K562 (cell line): ENCODE measurements around the gene ELOVL1.

ENCODE experiments used
- ATF2 ChIP-seq: sonication (generic); formaldehyde crosslinking; IDR thresholded peaks from 2 replicates; pipeline ENCODE4 v1.8.1; 2022; ENCODE audit warnings: missing genetic modification reagents
- BDP1 ChIP-seq: IDR thresholded peaks from 3 replicates; pipeline ENCODE4 v1.6.1; 2011; ENCODE audit not compliant: insufficient read length, insufficient read depth
- GTF3C2 ChIP-seq: IDR thresholded peaks from 3 replicates; pipeline ENCODE4 v1.6.1; 2011; ENCODE audit warnings: borderline replicate concordance, mild to moderate bottlenecking, moderate library complexity; ENCODE audit not compliant: insufficient read length; ENCODE audit errors: extremely low read depth
- LEF1 ChIP-seq: fragments of 450-650 bp; IDR thresholded peaks from 2 replicates; pipeline ENCODE4 v1.6.1; 2016; ENCODE audit warnings: mild to moderate bottlenecking
- MAFG ChIP-seq: fragments of 450-650 bp; conservative IDR thresholded peaks from 2 replicates; pipeline ENCODE4 v1.6.1; 2016; ENCODE audit warnings: missing genetic modification characterization, missing compliant biosample characterization
- POLR2A ChIP-seq: fragments of 450-650 bp; conservative IDR thresholded peaks from 2 replicates; pipeline ENCODE4 v1.6.1; 2016
- POLR2AphosphoS2 ChIP-seq: IDR thresholded peaks from 2 replicates; pipeline ENCODE4 v1.6.1; 2012; ENCODE audit warnings: low read length, improper control_type of control experiment
- POLR2AphosphoS5 ChIP-seq: IDR thresholded peaks from 2 replicates; pipeline ENCODE4 v1.6.1; 2011; ENCODE audit warnings: mild to moderate bottlenecking, low read depth, low read length, moderate library complexity; ENCODE audit not compliant: control insufficient read depth, insufficient read depth
- PPARD ChIP-seq: fragments of 250-450 bp; sonication (Bioruptor Pico); IDR thresholded peaks from 2 replicates; pipeline ENCODE4 v1.8.0; 2022; ENCODE audit warnings: inconsistent platforms, mild to moderate bottlenecking, moderate library complexity
- RNF2 ChIP-seq: sonication (generic); IDR thresholded peaks from 2 replicates; pipeline ENCODE4 v1.6.1; 2016
- TAF1 ChIP-seq: IDR thresholded peaks from 2 replicates; pipeline ENCODE4 v1.6.1; 2011; ENCODE audit warnings: mild to moderate bottlenecking, low read length, moderate library complexity; ENCODE audit not compliant: insufficient read depth, control insufficient read depth, severe bottlenecking; ENCODE audit errors: extremely low read depth
- TAF15 ChIP-seq: fragments of 200-400 bp; formaldehyde crosslinking; IDR thresholded peaks from 2 replicates; pipeline ENCODE4 v1.6.1; 2017; ENCODE audit warnings: mild to moderate bottlenecking, low read depth, low read length, moderate library complexity
- ZNF134 ChIP-seq: fragments of 250-450 bp; sonication (Bioruptor Pico); conservative IDR thresholded peaks from 2 replicates; pipeline ENCODE4 v1.4.0; 2020
- ZNF280B ChIP-seq: fragments of 250-450 bp; sonication (Bioruptor Pico); IDR thresholded peaks from 2 replicates; pipeline ENCODE4 v1.5.1; 2021; ENCODE audit warnings: mild to moderate bottlenecking

- TF ChIP-seq ATF2 (CRISPR knock-in tag) (no peak), POLR2AphosphoS5 (no peak), PPARD (CRISPR knock-in tag) (no peak), POLR2A (no peak), ZNF134 (CRISPR knock-in tag) (no peak), TAF1 (no peak), ZNF280B (no peak), TAF15 (no peak), MAFG (tag) (no peak), RNF2 (no peak), GTF3C2 (no peak), LEF1 (no peak), BDP1 (no peak), POLR2AphosphoS2 (no peak)
Observed at GRCh38 chr1:43331688-43332087, 36.1 kb downstream of the ELOVL1 start.
